PC-9 (cell line): ENCODE measurements around the gene MFSD6.

ENCODE experiments used
- CTCF ChIP-seq: fragments of 200-600 bp; sonication (generic); conservative IDR thresholded peaks from 2 replicates; pipeline ENCODE4 v1.6.1; 2017; ENCODE audit warnings: mixed run types, antibody characterized with exemption, mild to moderate bottlenecking, moderate library complexity
- EZH2 ChIP-seq: fragments of 200-600 bp; sonication (generic); IDR thresholded peaks from 2 replicates; pipeline ENCODE4 v1.8.0; 2017; ENCODE audit warnings: antibody characterized with exemption, low read depth

DNA sequence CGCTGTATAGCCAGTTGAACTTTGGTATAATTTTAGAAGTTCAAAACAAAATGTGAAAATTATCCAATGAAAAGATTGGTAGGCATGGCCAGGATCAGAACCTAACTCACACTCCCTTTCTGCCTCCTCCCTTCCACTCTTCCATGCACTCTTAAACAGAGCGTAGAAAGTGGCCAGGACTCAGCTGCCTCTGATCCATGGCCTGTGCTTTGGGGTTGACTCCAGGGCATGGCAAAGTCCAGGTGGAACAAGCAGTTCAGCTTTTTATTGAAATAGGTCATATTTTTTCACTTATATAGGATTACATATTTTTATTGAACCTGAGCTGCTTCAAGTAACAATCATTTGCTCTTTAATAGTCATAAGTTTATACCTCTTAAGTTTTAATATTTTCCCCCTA, 38.5 kb upstream of the MFSD6 start:
- TF ChIP-seq CTCF, result no peak
- TF ChIP-seq EZH2, result no peak
